22Rv1 (cell line): Measurements from ENCODE around the gene FOXD3.

ENCODE experiments used
- CTCF ChIP-seq: fragments of 450-650 bp; IDR thresholded peaks from 2 replicates; pipeline ENCODE4 v1.5.1; 2017; ENCODE audit warnings: mild to moderate bottlenecking
- ZFX ChIP-seq: fragments of 450-650 bp; IDR thresholded peaks from 2 replicates; pipeline ENCODE4 v1.6.1; 2017; ENCODE audit warnings: antibody characterized with exemption, borderline replicate concordance

GRCh38 chr1:63323865-63324778, 1.8 kb downstream of the FOXD3 start:
- TF ChIP-seq CTCF (no peak; the same call in 1 of the 2 replicates), ZFX (no peak)
